ENCODE data around the gene CLEC4M.
"Not testable (repeated sequence)": the region's sequence is repeated elsewhere in the genome, so short reads cannot be mapped to it uniquely, and the experiment has no call there.

GRCh38 chr19:7746306-7746705 lies 16.7 kb upstream of the CLEC4M start:
- TF ChIP-seq, protein P1, sequence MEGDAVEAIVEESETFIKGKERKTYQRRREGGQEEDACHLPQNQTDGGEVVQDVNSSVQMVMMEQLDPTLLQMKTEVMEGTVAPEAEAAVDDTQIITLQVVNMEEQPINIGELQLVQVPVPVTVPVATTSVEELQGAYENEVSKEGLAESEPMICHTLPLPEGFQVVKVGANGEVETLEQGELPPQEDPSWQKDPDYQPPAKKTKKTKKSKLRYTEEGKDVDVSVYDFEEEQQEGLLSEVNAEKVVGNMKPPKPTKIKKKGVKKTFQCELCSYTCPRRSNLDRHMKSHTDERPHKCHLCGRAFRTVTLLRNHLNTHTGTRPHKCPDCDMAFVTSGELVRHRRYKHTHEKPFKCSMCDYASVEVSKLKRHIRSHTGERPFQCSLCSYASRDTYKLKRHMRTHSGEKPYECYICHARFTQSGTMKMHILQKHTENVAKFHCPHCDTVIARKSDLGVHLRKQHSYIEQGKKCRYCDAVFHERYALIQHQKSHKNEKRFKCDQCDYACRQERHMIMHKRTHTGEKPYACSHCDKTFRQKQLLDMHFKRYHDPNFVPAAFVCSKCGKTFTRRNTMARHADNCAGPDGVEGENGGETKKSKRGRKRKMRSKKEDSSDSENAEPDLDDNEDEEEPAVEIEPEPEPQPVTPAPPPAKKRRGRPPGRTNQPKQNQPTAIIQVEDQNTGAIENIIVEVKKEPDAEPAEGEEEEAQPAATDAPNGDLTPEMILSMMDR (IDR thresholded peaks at IDR 0.05; ENCODE audit: low read length), result not testable (repeated sequence)
- not testable (repeated sequence) for TF ChIP-seq EZH2 (IDR thresholded peaks at IDR 0.05; ENCODE audit: borderline replicate concordance, low read length)
